ENCODE data around the gene ANKRD29.

The ANKRD29 gene, protein sequence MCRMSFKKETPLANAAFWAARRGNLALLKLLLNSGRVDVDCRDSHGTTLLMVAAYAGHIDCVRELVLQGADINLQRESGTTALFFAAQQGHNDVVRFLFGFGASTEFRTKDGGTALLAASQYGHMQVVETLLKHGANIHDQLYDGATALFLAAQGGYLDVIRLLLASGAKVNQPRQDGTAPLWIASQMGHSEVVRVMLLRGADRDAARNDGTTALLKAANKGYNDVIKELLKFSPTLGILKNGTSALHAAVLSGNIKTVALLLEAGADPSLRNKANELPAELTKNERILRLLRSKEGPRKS

DNA sequence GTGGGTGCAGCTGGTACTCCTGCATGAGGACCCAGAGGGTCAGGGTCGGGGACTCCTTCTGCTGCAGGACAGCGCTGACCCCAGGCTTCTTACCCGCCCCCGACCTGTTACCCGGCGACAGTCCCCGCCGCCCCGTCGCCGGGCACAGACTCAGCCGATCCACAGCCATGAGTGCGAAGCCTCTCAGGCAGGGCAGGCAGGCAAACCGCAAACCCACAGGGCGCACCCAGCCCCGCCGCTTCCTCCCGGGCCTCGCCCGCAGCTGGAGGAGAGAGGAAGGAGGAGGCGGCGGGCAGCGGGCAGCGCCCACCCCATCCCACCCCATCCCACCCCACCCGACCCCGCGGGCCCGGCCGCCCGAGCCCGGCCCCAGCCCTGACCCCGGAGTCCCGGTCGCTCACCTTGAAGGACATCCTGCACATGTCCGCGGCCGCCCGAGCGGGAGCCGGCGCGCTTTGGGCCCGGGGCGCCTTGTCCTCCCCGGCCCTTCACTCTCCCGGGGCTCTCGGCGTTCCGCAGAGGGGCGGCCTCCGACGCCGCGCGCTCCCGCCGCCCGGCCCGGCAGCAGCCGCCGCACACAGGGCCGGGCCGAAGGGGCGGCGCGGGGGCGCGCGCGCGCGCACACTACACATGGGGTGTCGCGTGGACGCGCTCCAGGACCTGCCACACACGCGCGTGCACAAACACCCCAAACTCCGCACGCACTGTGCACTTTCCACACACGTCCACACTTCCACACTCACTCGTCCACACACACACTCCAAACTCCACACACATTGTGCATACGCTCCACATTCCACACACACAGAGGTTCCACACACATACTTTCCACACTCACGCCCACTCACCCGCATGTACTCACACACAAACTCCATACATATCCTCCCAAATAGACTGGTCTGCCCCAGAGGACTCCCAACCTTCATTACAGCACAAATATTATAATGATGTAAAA, at the start of gene ANKRD29:
ANKRD29 (minus strand) TSS at position 603 of the 955 bp plus-strand sequence; CDS start at position 422, 181 bp downstream.
- peak in 2 of 3 experiments; percentile 8 to 24 for DNase-seq (ENCODE audit: low read depth in 3 of 3)

DNA sequence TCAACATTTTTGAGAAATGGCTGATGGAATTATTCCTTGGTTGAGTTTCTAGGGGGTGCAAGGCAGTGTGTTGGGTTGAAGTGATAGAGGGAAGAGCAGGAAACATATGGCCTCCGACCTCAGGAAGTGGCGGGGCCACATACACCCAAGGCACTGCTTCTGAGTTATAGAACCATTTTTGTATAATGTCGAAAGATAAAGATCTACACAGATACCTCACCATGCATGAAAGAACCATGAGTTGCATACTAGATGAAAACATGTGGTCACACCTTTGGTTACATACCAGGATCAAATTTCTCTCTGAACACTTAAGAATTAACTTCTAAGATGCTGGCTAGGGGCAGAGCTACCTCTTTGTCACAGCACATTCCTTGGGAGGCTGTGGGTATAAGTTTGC, 49.7 kb upstream of the ANKRD29 start:
- DNase-seq (ENCODE audit: low read depth in 3 of 3) = no peak

GRCh38 chr18:23711426-23711825, 48.7 kb upstream of the ANKRD29 start:
- no peak for DNase-seq (ENCODE audit: low read depth in 3 of 3)

- DNase-seq (ENCODE audit: low read depth in 3 of 3) = no peak
Observed at GRCh38 chr18:23710946-23711345, 48.2 kb upstream of the ANKRD29 start.

GRCh38 chr18:23710068-23710527, 47.4 kb upstream of the ANKRD29 start:
- DNase-seq (ENCODE audit: low read depth in 3 of 3) = no peak

DNA sequence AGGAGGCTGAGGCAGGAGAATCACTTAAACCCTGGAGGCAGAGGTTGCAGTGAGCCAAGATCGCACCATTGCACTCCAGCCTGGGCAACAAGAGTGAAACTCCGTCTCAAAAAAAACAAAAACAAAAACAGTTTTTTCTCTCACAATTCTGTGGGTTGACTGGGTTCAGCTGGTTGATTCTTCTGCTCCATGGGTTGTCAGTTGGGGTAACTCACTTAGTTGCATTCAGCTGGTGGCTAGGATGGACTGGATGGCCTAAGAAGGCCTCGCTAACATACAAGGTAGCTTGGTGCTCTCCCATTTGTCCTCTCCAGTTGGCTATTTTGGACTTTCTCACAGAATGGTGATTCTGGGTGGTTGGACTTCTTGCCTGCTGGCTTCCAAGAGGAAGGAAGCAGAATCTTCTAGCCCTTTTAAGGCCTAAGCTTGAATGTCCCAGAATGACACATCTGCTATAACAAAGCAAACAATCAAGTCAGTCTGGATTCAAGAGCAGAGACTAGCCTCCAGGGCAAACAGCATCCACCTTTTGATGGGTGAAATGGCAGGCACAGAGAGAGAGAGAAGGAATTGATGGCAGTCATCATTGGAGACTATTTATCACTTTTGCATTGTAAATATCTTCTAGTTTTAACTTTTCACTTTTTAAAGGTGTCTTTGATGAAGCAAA, 44.4 kb upstream of the ANKRD29 start:
- no peak for DNase-seq (ENCODE audit: low read depth in 3 of 3)

DNA sequence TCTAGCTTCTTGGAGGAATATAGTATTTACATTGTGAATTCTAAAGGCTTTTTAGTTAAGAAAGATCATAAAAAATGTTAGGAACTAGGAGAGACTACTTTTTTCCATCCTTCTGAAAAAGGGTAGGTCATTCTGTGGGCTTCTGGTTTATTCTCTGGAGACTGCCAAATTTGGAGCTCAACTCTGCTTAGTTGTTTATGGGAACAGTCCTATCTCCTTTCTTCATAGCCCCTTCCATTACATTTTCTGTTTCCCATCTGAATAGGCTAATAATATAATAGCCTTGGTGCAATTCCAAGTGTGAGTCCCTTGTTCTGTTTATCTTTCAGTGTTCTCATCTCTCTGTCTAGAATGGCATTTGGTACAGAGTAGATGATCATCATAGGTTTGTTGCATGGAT, 42.1 kb upstream of the ANKRD29 start:
- DNase-seq (ENCODE audit: low read depth in 3 of 3) = no peak

GRCh38 chr18:23703987-23704384, 41.3 kb upstream of the ANKRD29 start:
- no peak for DNase-seq (ENCODE audit: low read depth in 3 of 3)

DNA sequence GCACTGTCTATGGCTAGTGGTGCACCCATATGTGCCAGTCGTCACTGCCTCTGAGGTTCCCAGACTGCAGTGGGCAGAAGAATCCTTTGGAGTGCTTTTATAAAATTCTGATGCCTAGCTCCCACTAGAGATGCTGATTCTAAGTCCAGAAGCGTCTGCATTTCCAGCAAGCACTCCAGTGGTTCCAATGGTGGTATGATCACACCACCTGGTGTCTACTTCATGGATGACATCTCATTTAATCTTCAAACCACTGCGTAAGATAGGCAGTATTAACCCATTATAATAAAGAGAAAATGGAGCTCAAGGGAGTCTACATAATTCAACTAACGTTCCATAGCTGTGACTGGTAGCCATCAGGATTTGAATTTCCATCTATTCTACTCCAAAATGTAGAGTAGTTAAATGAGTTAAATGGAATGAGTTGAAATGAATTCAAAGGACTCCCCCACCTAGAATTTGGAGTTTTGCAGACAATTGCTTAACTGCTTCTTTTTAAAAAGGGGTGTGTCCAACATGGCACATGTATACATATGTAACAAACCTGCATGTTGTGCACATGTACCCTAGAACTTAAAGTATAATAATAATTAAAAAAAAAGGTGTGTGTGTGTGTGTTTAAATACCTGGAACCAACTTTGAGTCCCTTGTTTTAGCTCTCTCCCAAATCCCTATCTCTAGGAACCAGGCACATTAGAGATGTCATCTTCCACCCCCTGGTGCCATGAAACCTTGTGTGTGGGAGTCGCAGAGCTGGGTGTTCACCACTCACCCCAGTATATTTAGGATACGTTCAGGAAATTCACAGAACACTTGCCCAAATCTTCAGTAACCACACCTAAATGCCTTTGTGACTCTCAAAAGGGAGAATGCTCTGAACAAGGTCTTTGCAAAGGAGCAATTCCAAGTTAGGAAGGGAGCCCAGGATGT, 40.6 kb upstream of the ANKRD29 start:
- DNase-seq (ENCODE audit: low read depth in 3 of 3) = no peak

DNA sequence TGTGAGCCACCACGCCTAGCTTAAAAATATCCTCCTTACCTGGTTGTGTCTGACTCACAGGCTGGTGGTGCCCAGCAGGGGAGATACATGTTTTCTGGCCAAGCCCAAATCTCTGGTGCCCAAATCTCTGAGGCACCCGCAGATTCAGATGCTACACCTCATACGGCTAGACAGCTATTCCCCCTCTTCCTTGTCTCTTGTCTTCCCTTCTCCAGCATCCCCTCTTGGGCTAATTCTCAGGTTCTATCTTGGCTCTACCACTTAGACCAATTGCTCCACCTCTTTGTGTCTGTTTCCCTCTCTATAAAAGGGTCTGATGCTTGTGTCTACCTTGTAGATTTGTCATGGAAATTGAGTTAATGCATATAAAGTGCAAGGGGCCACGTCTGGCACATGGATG, 39.9 kb upstream of the ANKRD29 start:
- no peak for DNase-seq (ENCODE audit: low read depth in 3 of 3)

DNA sequence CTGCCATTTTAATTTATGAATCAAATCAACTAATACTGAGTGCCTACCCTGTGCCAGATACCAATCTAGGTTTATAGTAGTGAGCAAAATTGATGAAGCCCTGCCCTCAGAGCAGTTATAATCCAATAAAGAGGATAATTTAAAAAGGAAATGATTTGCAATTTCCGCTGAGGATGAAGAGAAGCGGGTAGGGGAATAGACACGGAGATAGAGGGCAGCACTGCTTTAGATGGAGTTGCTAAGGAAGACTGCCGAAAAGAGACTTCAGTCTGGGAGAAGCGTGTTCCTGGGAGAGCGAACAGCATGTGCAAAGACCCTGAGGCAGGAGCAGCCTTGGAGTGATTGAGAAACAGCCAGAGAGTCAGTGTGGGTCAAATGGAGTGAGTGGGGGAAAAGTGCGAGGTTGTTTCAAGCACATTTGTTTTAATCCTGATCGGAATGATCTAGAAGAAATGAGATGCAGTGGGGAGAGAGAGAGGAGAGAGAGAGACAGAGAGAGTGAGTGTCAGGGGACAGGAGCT, 38.9 kb upstream of the ANKRD29 start:
- DNase-seq (ENCODE audit: low read depth in 3 of 3) = no peak

- no peak for DNase-seq (ENCODE audit: low read depth in 3 of 3)
Observed at GRCh38 chr18:23701017-23701416, 38.3 kb upstream of the ANKRD29 start.

- DNase-seq (ENCODE audit: low read depth in 3 of 3) = no peak
Observed at GRCh38 chr18:23694637-23695430, 32.1 kb upstream of the ANKRD29 start.

- DNase-seq (ENCODE audit: low read depth in 3 of 3) = no peak
Observed at GRCh38 chr18:23693846-23694245, 31.1 kb upstream of the ANKRD29 start.

DNA sequence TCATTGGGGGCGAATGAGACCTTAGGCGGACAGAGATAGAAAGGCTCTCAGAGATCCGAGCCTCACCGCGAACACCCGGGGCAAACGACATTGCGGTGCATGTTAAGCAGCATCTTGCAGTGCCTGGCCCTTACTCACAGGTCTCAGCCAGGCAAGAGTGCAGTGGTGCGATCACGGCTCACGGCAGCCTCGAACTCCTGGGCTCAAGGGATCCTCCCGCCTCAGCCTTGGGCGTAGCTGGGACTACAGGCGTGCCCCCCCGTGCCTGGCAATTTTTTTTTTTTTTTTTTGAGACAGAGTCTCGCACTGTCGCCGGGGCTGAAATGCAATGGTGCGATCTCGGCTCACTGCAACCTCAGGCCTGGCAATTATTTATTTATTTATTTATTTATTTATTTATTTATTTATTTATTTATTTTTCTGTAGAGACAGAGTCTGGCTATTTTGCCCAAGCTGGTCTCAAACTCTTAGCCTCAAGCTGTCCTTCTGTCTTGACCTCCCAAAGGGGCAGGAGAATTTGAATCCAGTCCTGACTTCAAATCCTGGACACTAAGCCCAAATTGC, 27.9 kb upstream of the ANKRD29 start:
- no peak for DNase-seq (ENCODE audit: low read depth in 3 of 3)

- DNase-seq (ENCODE audit: low read depth in 3 of 3) = no peak
Observed at GRCh38 chr18:23689616-23690504, 27.1 kb upstream of the ANKRD29 start.

- DNase-seq (ENCODE audit: low read depth in 3 of 3) = no peak
Observed at GRCh38 chr18:23689031-23689615, 26.4 kb upstream of the ANKRD29 start, which contains the start of gene LAMA3. TSS of gene LAMA3 (plus strand) at chr18:23689453. CDS start at chr18:23689684, 231 bp downstream.

- no peak for DNase-seq (ENCODE audit: low read depth in 3 of 3)
Observed at GRCh38 chr18:23688528-23688927, 25.8 kb upstream of the ANKRD29 start.

Measured in stimulated activated CD4-positive, alpha-beta T cell treated with anti-CD3 and anti-CD28 coated beads, TNF-alpha, amount 100 ng/mL, for 4 hours (primary cell).